Kidney epithelial cell (primary cell): Measurements from ENCODE around the gene FAM89A. TPM values are rescaled to one million over a fixed set of nuclear protein-coding genes. Genes with fewer than 3 reads are reported as not detected.

Experiments used
- DNase-seq: peaks from one replicate; pipeline ENCODE4 v3.0.0-alpha.2; 2010; ENCODE audit warnings: low read depth
- H3K27me3 ChIP-seq: 2 replicates; pipeline ENCODE4 v1.6.0; 2011; ENCODE audit warnings: low read length; ENCODE audit not compliant: control insufficient read depth, insufficient read depth
- H3K36me3 ChIP-seq: 2 replicates; pipeline ENCODE4 v1.5.1; 2011; ENCODE audit warnings: low read length; ENCODE audit not compliant: control insufficient read depth, insufficient read depth
- H3K4me3 ChIP-seq: 2 replicates; pipeline ENCODE4 v1.5.1; 2011; ENCODE audit warnings: low read depth, mild to moderate bottlenecking, control low read depth, low read length
- CTCF ChIP-seq: IDR thresholded peaks from 2 replicates; pipeline ENCODE4 v1.5.1; 2011; ENCODE audit warnings: mild to moderate bottlenecking, moderate library complexity, low read length, control low read depth, inconsistent platforms; ENCODE audit not compliant: insufficient read depth, poor library complexity, severe bottlenecking
- total RNA-seq: library from RNA; depleted of rRNA; stranded (reverse); fragments of >200 nt; gene quantifications from 2 replicates; pipeline ENCODE4 v1.2.3, GENCODE V29; 2015

Gene FAM89A
- total RNA-seq, 1 donor from 2014 or later: 7.1 TPM

GRCh38 chr1:230975636-230976035 lies 64.4 kb downstream of the FAM89A start:
- no peak overlapping the region for H3K4me3 ChIP-seq
- no peaks in the 10 kb centered on the region for H3K27me3 ChIP-seq
- no peak for TF ChIP-seq CTCF
- no peaks in the 10 kb centered on the region for H3K36me3 ChIP-seq
- DNase-seq: no peak

GRCh38 chr1:230972855-230973271 lies 67.2 kb downstream of the FAM89A start:
- H3K27me3 ChIP-seq: no peaks in the 10 kb centered on the region
- no peaks in the 10 kb centered on the region for H3K36me3 ChIP-seq
- no peak for DNase-seq
- no peak for TF ChIP-seq CTCF
- H3K4me3 ChIP-seq: no peak overlapping the region

- H3K36me3 ChIP-seq: no peaks in the 10 kb centered on the region
- no peak for TF ChIP-seq CTCF
- H3K27me3 ChIP-seq: no peaks in the 10 kb centered on the region
- H3K4me3 ChIP-seq: no peak overlapping the region
- DNase-seq: no peak
Observed at GRCh38 chr1:230971771-230972170, 68.3 kb downstream of the FAM89A start.

GRCh38 chr1:230970432-230970831 lies 69.6 kb downstream of the FAM89A start:
- no peak for TF ChIP-seq CTCF
- no peaks in the 10 kb centered on the region for H3K27me3 ChIP-seq
- no peak overlapping the region for H3K4me3 ChIP-seq
- no peaks in the 10 kb centered on the region for H3K36me3 ChIP-seq
- DNase-seq: no peak

Other genes with a start within 250 kb of the FAM89A start
- gene C1orf198, start 171.7 kb downstream of the FAM89A start, total RNA-seq: 68.1 and 68.6 TPM in 2 replicates
- gene TTC13, start 61.4 kb downstream of the FAM89A start, total RNA-seq: 8.3 and 16.4 TPM in 2 replicates
- gene ARV1, start 61.2 kb downstream of the FAM89A start, total RNA-seq: 12.0 and 13.9 TPM in 2 replicates
- 0.14 and 0.63 TPM in 2 replicates for gene TRIM67, start 121.8 kb upstream of the FAM89A start, total RNA-seq
- gene GNPAT, start 201.0 kb upstream of the FAM89A start, total RNA-seq: 51.9 and 55.7 TPM in 2 replicates